ENCODE measurements around the gene OXCT2.

DNA sequence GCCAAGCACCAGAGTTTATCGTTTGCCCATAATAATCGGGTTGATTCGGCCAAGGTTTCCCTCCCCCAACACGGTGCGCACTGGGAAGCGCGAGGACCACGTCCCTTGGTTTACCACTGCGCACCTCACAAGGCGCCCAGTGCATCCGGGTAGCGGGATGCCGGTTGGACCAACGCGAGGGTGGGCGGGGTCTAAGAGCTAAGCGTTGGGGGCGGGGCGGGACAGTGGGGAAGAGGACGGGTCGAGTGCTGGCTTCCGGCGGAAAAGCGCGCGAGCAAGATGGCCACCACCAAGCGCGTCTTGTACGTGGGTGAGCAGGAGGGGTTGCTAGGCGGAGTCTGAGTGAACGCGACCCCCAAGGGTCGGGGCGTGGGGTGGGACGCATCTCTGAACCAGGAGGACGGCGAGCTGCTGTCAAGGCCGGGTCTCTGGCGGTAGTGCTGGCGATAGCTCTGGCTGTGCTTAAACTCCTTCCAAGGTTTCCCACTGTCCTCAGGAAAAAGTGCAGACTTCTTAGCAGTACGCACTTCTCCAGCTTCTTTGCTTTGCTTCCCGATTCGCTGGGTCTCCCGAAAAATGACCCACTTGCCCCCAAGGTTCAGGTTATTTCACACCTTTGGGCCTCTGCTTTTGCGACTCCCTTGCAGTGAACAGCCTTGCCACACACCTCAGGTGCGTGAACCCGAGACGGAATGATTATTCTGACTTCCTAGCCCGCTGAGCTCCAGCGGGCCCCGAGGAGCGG lies 32.4 kb downstream of the OXCT2 start, which contains the start of gene PPIE:
- peak; percentile 68 for TF ChIP-seq POLR2A (IDR thresholded peaks at IDR 0.05; ENCODE audit: low read length)
- TF ChIP-seq GATA1 (IDR thresholded peaks at IDR 0.05; ENCODE audit: low read depth, low read length) = no peak

Measured in erythroblast (primary cell).